Spleen (tissue), 7 donors: ENCODE measurements around the gene VWA5B2.

Experiments used
- POLR2AphosphoS5 ChIP-seq, 3 donors: sonication (generic); formaldehyde crosslinking; IDR thresholded peaks; one replicate each; pipeline ENCODE4 v1.5.1; 2017; ENCODE audit warnings: antibody characterized with exemption in 3 of 3
- TF ChIP-seq, protein P1 (sequence below), 11 experiments: fragments of 200-600 bp in 7 of 11; fragments of 450-650 bp in 4 of 11; sonication (generic) in 4 of 11; IDR thresholded peaks in 8 of 11; conservative IDR thresholded peaks in 3 of 11; 1 replicate in 7 of 11; 2 replicates in 4 of 11; pipeline versions ENCODE4 v1.4.0 to v1.8.0; 2016 to 2021; ENCODE audit warnings: antibody characterized with exemption in 11 of 11, inconsistent platforms in 4 of 11, mild to moderate bottlenecking in 1 of 11
- donor health status: DM: no; HTN: no; CAD: no; lungs with moderate emphysema.
- donor health status: DM: no; HTN: no; CAD: no.
- donor health status: DM: no; HTN: no; CAD: no.

- TF ChIP-seq, protein P1, sequence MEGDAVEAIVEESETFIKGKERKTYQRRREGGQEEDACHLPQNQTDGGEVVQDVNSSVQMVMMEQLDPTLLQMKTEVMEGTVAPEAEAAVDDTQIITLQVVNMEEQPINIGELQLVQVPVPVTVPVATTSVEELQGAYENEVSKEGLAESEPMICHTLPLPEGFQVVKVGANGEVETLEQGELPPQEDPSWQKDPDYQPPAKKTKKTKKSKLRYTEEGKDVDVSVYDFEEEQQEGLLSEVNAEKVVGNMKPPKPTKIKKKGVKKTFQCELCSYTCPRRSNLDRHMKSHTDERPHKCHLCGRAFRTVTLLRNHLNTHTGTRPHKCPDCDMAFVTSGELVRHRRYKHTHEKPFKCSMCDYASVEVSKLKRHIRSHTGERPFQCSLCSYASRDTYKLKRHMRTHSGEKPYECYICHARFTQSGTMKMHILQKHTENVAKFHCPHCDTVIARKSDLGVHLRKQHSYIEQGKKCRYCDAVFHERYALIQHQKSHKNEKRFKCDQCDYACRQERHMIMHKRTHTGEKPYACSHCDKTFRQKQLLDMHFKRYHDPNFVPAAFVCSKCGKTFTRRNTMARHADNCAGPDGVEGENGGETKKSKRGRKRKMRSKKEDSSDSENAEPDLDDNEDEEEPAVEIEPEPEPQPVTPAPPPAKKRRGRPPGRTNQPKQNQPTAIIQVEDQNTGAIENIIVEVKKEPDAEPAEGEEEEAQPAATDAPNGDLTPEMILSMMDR (IDR thresholded peaks at IDR 0.05 in 8 of 11, conservative IDR thresholded peaks at IDR 0.05 in 3 of 11): no peak
- no peak for TF ChIP-seq POLR2AphosphoS5 (IDR thresholded peaks at IDR 0.05)
Measured at GRCh38 chr3:184189421-184189820, 40.0 kb upstream of the VWA5B2 start.
